AG08395 (cell line): Measurements from ENCODE around the gene RFC5.
"Not testable (repeated sequence)": the region's sequence is repeated elsewhere in the genome, so short reads cannot be mapped to it uniquely, and the experiment has no call there.

Source experiments
- DNase-seq: peaks from one replicate; pipeline ENCODE4 v3.0.0; 2012; ENCODE audit warnings: mixed read lengths, low spot score

The RFC5 gene

GRCh38 chr12:118016424-118017264 lies at the start of gene RFC5:
Gene RFC5 (plus strand): TSS chr12:118016703. CDS start chr12:118016828, 125 bp downstream.
- peak; percentile 99 for DNase-seq

- DNase-seq = no peak
Measured at GRCh38 chr12:117967043-117967442, 49.5 kb upstream of the RFC5 start.

GRCh38 chr12:117967512-117967911 lies 49.0 kb upstream of the RFC5 start:
- DNase-seq = no peak

GRCh38 chr12:117968151-117968789 lies 48.2 kb upstream of the RFC5 start:
- no peak for DNase-seq

- DNase-seq = peak; percentile 23
Measured at GRCh38 chr12:117968826-117969659, 47.5 kb upstream of the RFC5 start, which contains the start of gene KSR2. Gene KSR2 (minus strand): TSS chr12:117968990. CDS start chr12:117968255, 735 bp downstream.

DNA sequence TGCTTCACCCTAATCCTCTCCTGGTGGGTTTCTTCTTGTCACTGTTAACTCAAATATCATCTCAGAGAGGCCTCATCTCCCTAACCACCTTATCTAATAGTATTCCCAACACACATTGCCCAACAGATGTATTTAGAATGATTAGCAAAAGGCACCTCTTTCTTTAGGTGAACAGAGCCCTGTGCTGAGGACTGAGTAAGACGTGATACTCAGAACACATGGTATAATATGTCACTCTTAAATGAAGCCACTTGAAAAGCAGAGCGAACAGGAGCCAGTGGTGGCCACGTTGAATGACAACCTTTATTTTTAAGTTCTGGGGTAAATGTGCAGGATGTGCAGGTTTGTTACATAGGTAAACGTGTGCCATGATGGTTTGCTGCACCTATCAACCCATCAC lies 46.2 kb upstream of the RFC5 start:
- DNase-seq = no peak

- DNase-seq = no peak
Measured at GRCh38 chr12:117972301-117972700, 44.2 kb upstream of the RFC5 start.

DNA sequence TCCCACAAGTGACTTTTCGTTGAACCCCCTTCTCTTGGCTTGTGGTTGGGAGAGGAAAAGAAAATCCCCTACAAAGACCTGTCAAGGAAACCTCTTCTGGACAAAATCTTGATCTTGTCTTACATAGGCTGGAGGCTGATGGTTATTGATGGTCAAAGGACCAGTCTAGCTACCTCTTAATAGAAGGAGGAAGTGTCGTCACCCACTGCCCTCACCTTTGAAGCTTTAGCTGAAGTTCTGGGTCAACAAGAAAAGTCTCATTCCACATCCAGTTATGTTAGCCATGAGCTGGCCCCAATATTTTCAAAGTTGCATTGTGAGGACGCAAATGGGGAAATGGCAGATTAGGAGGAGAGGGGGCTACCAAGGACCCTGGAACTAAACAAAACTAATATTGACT lies 41.5 kb upstream of the RFC5 start:
- DNase-seq = no peak

GRCh38 chr12:117977373-117977772 lies 39.1 kb upstream of the RFC5 start:
- no peak for DNase-seq

DNA sequence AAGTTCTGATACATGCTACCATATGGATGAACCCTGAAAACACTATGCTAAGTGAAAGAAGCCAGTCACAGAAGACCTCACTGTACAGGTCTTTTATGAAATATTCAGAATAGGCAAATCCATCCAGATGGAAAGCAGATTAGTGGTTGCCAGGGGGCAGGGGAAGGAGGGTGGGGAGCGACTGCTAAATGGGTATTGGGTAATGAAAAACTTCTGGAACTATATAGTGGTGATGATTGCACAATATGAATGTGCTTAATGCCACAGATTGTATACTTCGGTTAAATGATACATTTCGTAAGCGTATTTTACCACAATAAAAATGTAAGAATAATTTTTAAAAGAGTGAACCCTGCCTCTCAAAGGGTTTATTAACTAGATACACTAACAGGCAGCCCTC lies 35.9 kb upstream of the RFC5 start:
- DNase-seq = no peak

- DNase-seq = no peak
Measured at GRCh38 chr12:117981267-117981666, 35.2 kb upstream of the RFC5 start.

DNA sequence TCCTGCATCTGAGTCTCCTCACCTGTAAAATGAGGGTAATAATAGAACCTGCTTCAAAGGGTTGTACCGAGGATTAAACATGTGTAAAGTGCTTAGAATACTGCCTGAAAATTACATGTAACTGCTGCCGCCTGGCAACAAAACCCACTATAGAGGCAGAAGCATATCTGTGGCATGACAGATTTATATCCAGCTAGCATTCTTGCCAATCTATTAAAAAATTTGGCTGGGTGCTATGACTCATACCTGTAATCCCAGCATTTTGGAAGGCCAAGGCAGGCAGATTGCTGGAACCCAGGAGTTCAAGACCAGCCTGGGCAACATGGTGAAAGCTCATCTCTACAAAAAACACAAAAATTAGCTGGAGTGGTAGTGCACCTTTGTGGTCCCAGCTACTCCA lies 31.3 kb upstream of the RFC5 start:
- DNase-seq = no peak

DNA sequence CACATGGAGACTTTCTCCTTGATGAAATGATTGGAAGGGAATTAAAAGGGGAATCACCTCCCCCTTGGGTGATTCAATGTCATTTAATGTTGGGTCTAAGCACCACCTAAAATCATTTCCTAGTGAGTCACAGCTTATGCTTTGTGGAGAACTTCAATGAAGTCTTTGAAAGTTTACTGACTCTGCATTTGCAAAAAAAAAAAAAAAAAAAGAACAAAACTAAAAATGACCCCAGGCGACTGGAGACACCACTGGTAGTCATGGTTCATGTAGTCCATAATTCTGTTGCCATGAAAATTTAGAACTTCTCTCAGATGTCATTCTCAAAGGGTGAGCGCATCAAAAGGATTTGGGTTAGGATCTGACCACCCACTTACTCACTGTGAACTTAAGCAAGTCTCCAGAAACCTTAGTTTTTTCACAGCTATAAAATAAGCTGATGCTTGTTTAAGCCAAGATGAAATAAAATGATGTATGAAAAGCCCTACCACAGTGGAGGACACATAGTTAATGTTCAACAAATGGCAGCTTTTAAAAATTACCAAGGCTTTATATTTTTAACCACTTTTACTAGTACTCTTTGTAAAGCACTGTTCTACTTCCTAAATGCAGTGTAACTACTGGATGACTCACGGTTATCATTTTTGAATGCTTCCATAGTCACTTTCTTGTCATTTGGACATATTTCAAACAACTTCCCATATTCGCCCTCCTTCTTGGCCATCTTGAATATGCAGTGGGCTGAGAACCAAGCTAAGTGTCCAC lies 29.6 kb upstream of the RFC5 start:
- peak; percentile 61 for DNase-seq

DNA sequence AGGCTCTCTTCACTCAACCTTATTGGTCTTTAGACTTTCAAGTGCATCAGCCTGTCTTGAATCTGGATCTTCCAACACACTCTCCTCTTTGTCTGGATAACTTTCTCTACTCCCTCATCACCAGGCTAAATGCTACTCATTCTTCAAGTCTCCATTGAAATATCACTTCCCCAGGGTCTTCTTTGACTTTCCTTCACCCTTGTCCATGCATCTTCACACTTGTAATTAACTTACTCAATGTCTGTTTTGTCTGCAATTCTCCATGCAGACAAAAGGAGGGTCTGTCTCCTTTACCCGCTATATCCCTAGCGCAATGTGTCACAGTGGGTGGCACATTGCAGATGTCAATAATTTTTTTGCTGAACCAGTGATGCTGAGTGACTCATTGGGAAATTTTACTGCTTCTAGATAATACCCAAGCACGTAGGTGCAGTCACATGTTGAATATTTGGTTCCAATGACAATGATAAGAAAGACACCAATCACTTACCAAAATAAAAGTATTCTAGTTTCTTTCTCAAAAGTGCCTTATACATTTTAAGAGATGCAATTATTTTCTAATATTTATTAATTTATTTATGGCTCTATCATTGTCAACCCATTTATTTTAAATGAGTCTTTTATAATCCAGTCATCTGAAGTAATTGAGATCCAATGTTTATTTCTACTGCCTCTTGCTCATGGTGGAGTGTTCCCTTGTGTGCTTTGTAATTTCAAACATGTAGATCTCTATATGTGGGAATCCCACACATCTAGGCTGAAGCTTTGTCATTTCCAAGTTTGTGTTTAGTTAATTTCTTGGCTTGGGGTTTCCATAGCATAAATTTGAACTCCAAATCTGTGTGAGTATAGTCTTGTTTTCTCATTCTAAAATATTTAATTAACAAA lies 21.7 kb upstream of the RFC5 start:
- DNase-seq = no peak

DNA sequence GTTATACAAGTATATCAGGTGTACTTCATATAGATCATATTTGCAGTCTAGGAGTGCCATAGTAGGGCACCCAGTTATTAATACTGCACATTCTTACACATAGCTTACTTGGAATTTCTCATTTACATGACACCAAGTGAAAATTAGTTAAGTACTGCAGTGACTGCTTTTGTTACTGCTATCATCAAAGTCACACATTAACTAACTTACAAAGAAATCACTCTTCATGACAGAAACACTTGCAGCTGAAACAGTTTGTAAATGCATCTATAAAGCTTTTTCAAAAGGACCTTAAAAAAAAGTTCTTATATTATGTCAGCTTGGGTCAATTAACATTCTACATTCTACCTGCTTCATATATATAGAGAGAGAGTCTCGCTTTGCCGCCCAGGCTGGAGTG lies 17.8 kb upstream of the RFC5 start:
- no peak for DNase-seq

DNA sequence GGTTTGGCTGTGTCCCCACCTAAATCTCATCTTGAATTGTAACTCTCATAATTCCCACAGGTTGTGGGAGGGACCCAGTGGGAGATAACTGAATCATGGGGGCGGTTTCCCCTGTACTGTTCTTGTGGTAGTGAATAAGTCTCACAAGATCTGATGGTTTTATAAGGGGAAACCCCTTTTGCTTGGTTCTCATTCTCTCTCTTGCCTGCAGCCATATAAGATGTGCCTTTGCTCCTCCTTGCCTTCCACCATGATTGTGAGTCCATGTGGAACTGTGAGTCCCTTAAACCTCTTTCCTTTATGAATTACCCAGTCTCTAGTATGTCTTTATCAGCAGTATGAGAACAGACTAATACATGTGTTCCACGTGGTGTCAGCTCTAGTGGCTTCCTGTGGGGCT lies 16.7 kb upstream of the RFC5 start:
- DNase-seq = not testable (repeated sequence)

DNA sequence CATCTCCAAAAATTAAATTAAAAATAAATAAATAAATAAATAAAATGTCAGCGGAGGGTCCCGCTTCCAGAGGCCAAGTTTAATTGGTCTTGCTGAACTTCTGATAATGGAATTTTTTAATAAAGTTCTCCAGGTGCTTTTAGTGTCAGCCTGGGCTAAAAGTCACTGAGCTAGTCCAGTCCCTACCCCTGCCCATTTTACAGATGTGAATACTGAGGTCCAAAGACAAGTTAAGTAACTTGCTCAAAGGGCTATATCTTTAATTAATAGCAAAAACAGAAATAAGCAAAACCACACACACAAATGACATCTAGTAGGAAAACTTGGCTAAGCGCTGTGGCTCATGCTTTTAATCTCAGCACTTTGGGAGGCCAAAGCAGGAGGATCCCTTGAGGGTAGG lies 5.6 kb upstream of the RFC5 start:
- no peak for DNase-seq

- no peak for DNase-seq
Measured at GRCh38 chr12:118011377-118011776, 5.1 kb upstream of the RFC5 start.

DNA sequence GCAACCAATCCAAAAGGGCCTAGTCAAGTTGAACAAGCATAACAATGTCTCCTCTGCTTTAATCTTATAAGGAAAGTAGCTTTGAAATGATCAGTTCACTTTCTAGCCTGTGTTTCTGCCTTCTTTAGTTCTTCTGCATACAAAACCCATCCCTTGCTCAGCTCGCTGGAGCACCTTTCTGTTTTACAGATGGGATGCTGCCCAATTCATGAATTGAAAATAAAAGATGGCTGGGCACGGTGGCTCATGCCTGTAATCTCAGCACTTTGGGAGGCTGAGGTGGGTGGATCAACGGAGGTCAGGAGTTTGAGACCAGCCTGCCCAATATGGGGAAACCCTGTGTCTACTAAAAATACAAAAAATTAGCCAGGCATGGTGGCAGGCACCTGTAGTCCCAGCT lies 4.5 kb upstream of the RFC5 start:
- no peak for DNase-seq

DNA sequence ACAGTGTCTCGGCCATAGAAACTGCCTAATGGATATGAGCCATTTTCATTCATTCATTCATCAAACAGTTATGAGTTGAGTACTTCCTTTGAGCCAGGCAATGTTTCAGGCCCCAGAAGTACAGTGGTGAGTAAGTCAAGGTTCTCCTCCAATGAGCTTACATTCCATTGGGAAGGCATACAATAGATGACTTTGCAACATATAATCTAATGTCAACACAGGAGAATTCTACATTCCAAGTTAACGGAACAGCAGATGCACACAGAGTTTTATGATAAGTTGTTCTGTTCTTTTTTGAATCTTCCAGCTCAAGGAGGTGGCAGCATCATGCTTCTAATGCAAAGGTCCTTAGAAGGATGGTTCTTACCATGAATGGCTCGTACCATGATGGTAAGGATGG lies 3.2 kb upstream of the RFC5 start:
- no peak for DNase-seq

DNA sequence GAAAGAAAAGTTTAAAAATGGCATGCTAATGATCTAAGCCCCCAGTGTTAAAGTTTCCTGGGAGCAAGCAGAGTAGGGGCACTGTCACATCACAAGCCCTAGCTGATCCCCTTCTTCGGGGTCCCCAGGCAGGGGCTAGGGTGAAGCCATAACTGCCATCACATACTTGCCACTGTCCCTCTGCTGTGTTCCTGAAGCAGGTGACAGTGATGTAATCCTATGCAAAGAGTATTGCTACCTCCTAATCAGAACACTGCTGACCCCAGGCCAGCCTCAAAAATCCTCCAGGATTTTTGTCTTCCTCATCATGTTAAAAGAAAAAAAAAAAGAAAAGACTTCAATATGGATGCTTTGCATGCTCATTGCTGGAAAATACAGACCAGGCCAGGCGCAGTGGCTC lies 1.2 kb upstream of the RFC5 start:
- DNase-seq = no peak
